T-helper 2 cell treated with Interferon-gamma antibody and Interleukin-4, amounts not matched to agents 5 μg/mL and 100 μg/mL, for 36 hours (primary cell): ENCODE data around the gene CLCN7.
"Not testable (repeated sequence)": the region's sequence is repeated elsewhere in the genome, so short reads cannot be mapped to it uniquely, and the experiment has no call there.

Source experiments
- DNase-seq: peaks from one replicate; pipeline ENCODE4 v3.0.0; 2021; ENCODE audit warnings: low spot score
- H3K27ac Mint-ChIP-seq: one replicate; pipeline ENCODE4 v1.8.0; 2021; ENCODE audit warnings: mild to moderate bottlenecking, mixed read lengths
- H3K27me3 Mint-ChIP-seq: one replicate; pipeline ENCODE4 v1.8.0; 2021; ENCODE audit warnings: low read depth, mixed read lengths
- H3K36me3 Mint-ChIP-seq: one replicate; pipeline ENCODE4 v1.8.0; 2021; ENCODE audit warnings: low read depth, mixed read lengths
- H3K4me1 Mint-ChIP-seq: one replicate; pipeline ENCODE4 v1.8.0; 2021; ENCODE audit warnings: low read depth, mixed read lengths
- H3K4me3 Mint-ChIP-seq: one replicate; pipeline ENCODE4 v1.8.0; 2022; ENCODE audit warnings: mild to moderate bottlenecking, moderate library complexity, mixed read lengths
- H3K9me3 Mint-ChIP-seq: one replicate; pipeline ENCODE4 v1.8.0; 2021; ENCODE audit warnings: mixed read lengths

CLCN7 gene

DNA sequence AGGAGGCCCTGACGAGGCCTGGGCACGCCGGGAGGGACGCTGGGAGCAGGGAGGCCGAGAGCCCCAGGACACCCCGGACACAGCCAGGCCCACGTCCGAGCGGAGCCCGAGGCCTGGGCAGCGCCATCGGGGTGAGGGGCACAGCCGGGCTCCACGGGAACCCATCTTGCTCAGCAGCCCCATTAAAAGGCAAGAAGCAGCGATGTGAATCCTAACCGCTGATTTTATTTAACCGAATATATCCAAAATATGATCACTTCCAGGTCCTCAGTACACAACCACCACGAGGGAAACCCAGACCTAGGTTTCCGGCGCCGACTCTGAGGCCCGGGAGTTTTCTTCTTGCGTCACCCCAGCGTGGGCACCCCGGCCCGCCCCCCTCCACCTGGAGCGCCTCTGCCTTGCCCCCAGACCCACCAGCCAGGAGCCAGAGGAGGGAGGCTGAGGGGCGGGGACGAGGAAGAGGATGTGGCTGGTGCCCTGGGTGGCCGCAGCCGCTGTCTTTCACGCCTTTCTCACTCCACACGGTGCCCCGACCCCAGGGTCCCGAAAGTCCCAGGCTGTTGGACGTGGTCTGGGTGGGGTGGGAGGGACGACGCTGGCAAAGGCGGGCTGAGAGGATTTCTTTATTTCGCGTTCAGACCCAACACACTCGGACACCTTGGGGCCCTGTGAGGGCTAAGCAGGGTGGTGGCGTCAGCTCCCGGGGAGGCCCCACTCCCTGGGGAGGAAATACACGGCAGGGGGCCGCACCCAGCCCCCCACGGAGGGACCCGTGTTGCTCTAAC lies 29.9 kb downstream of the CLCN7 start:
- H3K9me3 Mint-ChIP-seq = no peaks in the 10 kb centered on the region

GRCh38 chr16:1443980-1444729 lies 30.7 kb downstream of the CLCN7 start, which contains the start of gene CCDC154:
TSS of gene CCDC154 (minus strand) at chr16:1444556. CDS start at chr16:1444322, 234 bp downstream.
- Mint-ChIP-seq H3K27ac (no peak within 1 kb of the TSS), H3K4me3 (no peak within 1 kb of the TSS), H3K36me3 (no peaks in the 10 kb centered on the region), H3K27me3 (no peaks in the 10 kb centered on the region), H3K4me1 (no peaks in the 10 kb centered on the region), H3K9me3 (no peaks in the 10 kb centered on the region)
- no peak for DNase-seq

More for the DNA sequence above, 29.9 kb downstream of the CLCN7 start:
- Mint-ChIP-seq H3K4me3 (no peak overlapping the region), H3K4me1 (no peaks in the 10 kb centered on the region), H3K27me3 (no peaks in the 10 kb centered on the region), H3K27ac (no peak overlapping the region), H3K36me3 (no peaks in the 10 kb centered on the region)
- no peak for DNase-seq

- H3K4me3 Mint-ChIP-seq = no peak overlapping the region
- no peaks in the 10 kb centered on the region for H3K9me3 Mint-ChIP-seq
- no peak for DNase-seq
- H3K27me3 Mint-ChIP-seq = no peaks in the 10 kb centered on the region
- no peaks in the 10 kb centered on the region for H3K4me1 Mint-ChIP-seq
- H3K36me3 Mint-ChIP-seq = no peaks in the 10 kb centered on the region
- H3K27ac Mint-ChIP-seq = no peak overlapping the region
Measured at GRCh38 chr16:1443403-1443973, 31.3 kb downstream of the CLCN7 start.

DNA sequence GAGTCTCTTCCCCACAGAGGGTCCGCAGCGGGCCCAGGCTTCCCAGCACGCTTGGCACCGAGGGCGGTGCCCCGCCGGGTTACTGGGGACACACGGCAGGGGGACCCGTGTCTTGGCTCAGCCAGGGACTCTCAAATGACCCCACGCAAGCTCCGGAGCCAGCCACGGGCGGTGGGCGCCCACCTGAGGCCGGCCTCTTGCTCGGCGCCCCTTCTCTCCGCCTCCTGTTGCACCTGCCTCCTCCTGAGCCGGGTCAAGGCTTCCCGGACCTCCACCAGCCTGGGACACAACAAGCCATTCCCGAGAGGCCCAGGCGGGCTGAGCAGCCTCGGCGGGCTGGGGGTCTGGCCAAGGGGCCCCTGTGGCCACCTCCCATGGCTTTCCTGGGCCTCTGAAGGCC lies 32.1 kb downstream of the CLCN7 start:
- no peak overlapping the region for H3K27ac Mint-ChIP-seq

GRCh38 chr16:1441391-1441829 lies 33.4 kb downstream of the CLCN7 start:
- Mint-ChIP-seq H3K4me3 (no peak overlapping the region), H3K27ac (no peak overlapping the region), H3K36me3 (no peaks in the 10 kb centered on the region), H3K4me1 (no peaks in the 10 kb centered on the region), H3K27me3 (no peaks in the 10 kb centered on the region), H3K9me3 (no peaks in the 10 kb centered on the region)
- no peak for DNase-seq

More for the DNA sequence above, 32.1 kb downstream of the CLCN7 start:
- H3K36me3 Mint-ChIP-seq = no peaks in the 10 kb centered on the region
- H3K4me1 Mint-ChIP-seq = no peaks in the 10 kb centered on the region
- no peaks in the 10 kb centered on the region for H3K27me3 Mint-ChIP-seq
- DNase-seq = no peak
- H3K9me3 Mint-ChIP-seq = no peaks in the 10 kb centered on the region
- no peak overlapping the region for H3K4me3 Mint-ChIP-seq

DNA sequence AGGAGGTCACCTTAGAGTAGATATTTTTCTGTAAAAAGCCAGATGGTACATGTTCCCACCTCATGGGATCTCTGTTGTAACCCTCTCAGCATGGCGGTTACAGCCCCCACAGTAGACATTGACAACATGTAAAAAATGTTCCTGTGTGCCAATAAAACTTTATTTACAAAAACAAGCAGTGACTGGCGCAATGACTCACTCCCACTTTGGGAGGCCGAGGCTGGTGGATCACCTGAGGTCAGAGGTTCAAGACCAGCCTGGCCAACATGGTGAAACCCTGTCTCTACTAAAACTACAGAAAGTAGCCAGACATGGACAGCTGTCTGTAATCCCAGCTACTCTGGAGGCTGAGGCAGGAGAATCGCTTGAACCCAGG lies 35.1 kb downstream of the CLCN7 start:
- H3K27ac Mint-ChIP-seq, H3K4me1 Mint-ChIP-seq, H3K36me3 Mint-ChIP-seq, H3K9me3 Mint-ChIP-seq, H3K4me3 Mint-ChIP-seq, H3K27me3 Mint-ChIP-seq, DNase-seq: not testable (repeated sequence)

DNA sequence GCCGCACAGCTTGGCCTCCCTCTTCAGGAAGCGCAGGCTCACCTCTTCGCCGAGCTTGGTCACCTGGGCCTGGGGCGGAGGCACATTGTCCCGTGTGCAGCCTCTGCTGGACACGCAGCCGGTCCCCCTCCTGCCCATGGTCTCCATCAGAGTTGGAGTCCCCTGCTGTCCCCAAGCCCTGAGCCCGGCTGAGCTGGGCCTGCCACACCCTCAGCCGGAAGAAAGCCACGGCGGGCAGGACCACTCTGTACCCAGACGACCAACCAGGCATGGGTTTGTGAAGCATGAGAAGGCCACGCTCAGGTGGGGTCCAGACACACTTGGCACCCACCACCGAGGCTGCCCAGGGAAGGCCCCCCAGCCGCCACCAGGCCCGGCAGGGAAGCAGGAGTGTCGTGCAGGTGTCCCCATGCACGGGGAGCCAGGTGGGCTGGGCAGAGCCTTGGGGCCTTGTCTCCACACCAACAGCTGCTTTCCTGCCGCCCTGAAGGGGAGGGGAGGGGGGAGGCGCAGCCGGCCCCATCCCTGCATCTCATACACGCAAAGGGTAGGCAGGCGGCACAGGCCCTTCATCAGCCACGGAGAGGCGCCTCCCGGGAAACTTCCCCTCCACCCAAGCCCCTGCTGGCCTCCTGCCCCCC lies 35.6 kb downstream of the CLCN7 start:
- no peak overlapping the region for H3K4me3 Mint-ChIP-seq
- no peak for DNase-seq
- no peaks in the 10 kb centered on the region for H3K9me3 Mint-ChIP-seq
- no peak overlapping the region for H3K27ac Mint-ChIP-seq
- no peaks in the 10 kb centered on the region for H3K4me1 Mint-ChIP-seq
- no peaks in the 10 kb centered on the region for H3K36me3 Mint-ChIP-seq
- H3K27me3 Mint-ChIP-seq = no peaks in the 10 kb centered on the region

GRCh38 chr16:1438229-1439057 lies 36.4 kb downstream of the CLCN7 start:
- Mint-ChIP-seq H3K4me3 (no peak overlapping the region), H3K27ac (no peak overlapping the region), H3K36me3 (no peaks in the 10 kb centered on the region), H3K4me1 (no peaks in the 10 kb centered on the region), H3K27me3 (no peaks in the 10 kb centered on the region), H3K9me3 (no peaks in the 10 kb centered on the region)
- no peak for DNase-seq

GRCh38 chr16:1437606-1438005 lies 37.2 kb downstream of the CLCN7 start:
- Mint-ChIP-seq H3K4me3 (no peak overlapping the region), H3K36me3 (no peaks in the 10 kb centered on the region), H3K9me3 (no peaks in the 10 kb centered on the region), H3K4me1 (no peaks in the 10 kb centered on the region), H3K27ac (no peak overlapping the region), H3K27me3 (no peaks in the 10 kb centered on the region)
- no peak for DNase-seq

GRCh38 chr16:1436731-1437355 lies 38.0 kb downstream of the CLCN7 start:
- H3K36me3 Mint-ChIP-seq = no peaks in the 10 kb centered on the region

DNA sequence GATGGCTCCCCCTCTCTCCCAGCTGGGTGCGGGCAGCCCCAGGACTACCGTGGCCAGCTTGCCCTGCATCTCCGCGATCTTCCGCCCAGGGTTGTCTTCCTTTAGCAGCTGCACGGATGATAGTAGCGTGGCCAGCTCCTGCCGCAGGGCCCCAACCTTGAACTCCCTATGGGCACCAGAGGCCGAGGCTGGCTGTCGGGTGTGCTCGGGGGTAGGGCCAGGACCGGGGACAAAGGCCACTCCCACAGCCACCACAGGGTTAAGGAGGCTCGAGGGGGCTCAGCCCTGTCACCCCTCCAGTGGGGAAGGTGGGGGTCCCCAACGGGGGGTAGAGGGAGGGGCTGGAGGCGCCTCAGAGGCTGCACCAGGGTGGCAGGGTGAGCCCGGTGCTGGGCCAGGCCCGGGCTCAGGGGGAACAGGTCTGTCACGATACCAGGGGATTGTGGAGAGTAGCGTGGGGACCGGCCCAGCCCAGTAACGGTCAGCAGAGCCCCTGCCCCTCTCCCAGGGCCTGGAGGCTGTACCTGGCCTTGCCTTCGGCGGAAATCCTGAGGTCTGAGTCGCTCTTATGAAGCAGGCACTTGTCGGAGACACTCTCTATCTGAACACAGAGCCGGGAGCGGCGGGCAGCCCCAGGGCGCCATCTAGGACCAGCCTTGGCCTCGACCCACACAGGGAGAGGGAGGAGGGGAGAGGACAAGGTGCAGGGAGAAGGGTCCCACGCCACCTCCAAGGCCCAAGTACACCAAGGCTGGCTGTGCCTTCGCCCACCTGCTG lies 38.7 kb downstream of the CLCN7 start:
- Mint-ChIP-seq H3K4me3 (no peak overlapping the region), H3K9me3 (no peaks in the 10 kb centered on the region), H3K27me3 (no peaks in the 10 kb centered on the region), H3K27ac (no peak overlapping the region), H3K4me1 (no peaks in the 10 kb centered on the region), H3K36me3 (no peaks in the 10 kb centered on the region)
- no peak for DNase-seq

More at GRCh38 chr16:1436731-1437355, 38.0 kb downstream of the CLCN7 start:
- H3K27ac Mint-ChIP-seq = no peak overlapping the region
- H3K9me3 Mint-ChIP-seq = no peaks in the 10 kb centered on the region
- H3K27me3 Mint-ChIP-seq = no peaks in the 10 kb centered on the region
- H3K4me1 Mint-ChIP-seq = no peaks in the 10 kb centered on the region
- DNase-seq = no peak
- no peak overlapping the region for H3K4me3 Mint-ChIP-seq
